CD14-positive monocyte (primary cell): ENCODE data around the gene FAM156B. TPM values are rescaled to one million over a fixed set of nuclear protein-coding genes. Genes with fewer than 3 reads are reported as not detected.
"Not testable (repeated sequence)": the region's sequence is repeated elsewhere in the genome, so short reads cannot be mapped to it uniquely, and the experiment has no call there.

Source experiments
- DNase-seq, 3 donors: peaks; one replicate each; pipeline ENCODE4 v3.0.0-alpha.2; 2011 to 2022
- H2AFZ ChIP-seq: 2 replicates; pipeline ENCODE4 v1.6.0; 2012; ENCODE audit warnings: mild to moderate bottlenecking, low read depth, low read length, inconsistent platforms; ENCODE audit not compliant: insufficient read depth, poor library complexity, severe bottlenecking
- H3K27ac ChIP-seq, 2 donors: 1 replicate in 1 of 2; 2 replicates in 1 of 2; pipeline ENCODE4 v1.5.1; 2012 to 2013; ENCODE audit warnings: low read length in 2 of 2, control low read depth in 1 of 2, inconsistent platforms in 1 of 2, low read depth in 1 of 2, mild to moderate bottlenecking in 1 of 2
- H3K27me3 ChIP-seq, 2 donors: one replicate each; pipeline versions ENCODE4 v1.6.0 to v1.6.1; 2011 to 2013; ENCODE audit warnings: low read length in 2 of 2; ENCODE audit not compliant: control insufficient read depth in 2 of 2, insufficient read depth in 2 of 2
- H3K36me3 ChIP-seq, 2 donors: replicated peaks in 1 of 2; 1 replicate in 1 of 2; 2 replicates in 1 of 2; pipeline versions ENCODE4 v1.5.1 to v1.6.1; 2012 to 2013; ENCODE audit warnings: low read length in 2 of 2, control low read depth in 1 of 2, inconsistent platforms in 1 of 2, mild to moderate bottlenecking in 1 of 2; ENCODE audit not compliant: insufficient read depth in 2 of 2, control insufficient read depth in 1 of 2
- H3K4me1 ChIP-seq, 2 donors: 1 replicate in 1 of 2; 2 replicates in 1 of 2; pipeline versions ENCODE4 v1.5.1 to v1.6.1; 2012 to 2013; ENCODE audit warnings: low read length in 2 of 2, control low read depth in 1 of 2, inconsistent platforms in 1 of 2, mild to moderate bottlenecking in 1 of 2, moderate library complexity in 1 of 2; ENCODE audit not compliant: insufficient read depth in 2 of 2, control insufficient read depth in 1 of 2
- H3K4me2 ChIP-seq: replicated peaks from 2 replicates; pipeline ENCODE3; 2012; ENCODE audit warnings: low read length, moderate library complexity, mild to moderate bottlenecking; ENCODE audit not compliant: poor library complexity, severe bottlenecking; ENCODE audit errors: extremely low read depth
- H3K4me3 ChIP-seq, 3 experiments: fragments of 200-600 bp in 1 of 3; sonication (generic) in 1 of 3; replicated peaks in 1 of 3; 1 replicate in 2 of 3; 2 replicates in 1 of 3; pipeline ENCODE4 v1.5.1; 2011 to 2013; ENCODE audit warnings: low read length in 3 of 3, mild to moderate bottlenecking in 3 of 3, control low read depth in 2 of 3, low read depth in 2 of 3, inconsistent platforms in 1 of 3, moderate library complexity in 1 of 3
- H3K79me2 ChIP-seq: 2 replicates; pipeline ENCODE4 v1.6.0; 2012; ENCODE audit warnings: mild to moderate bottlenecking, control low read depth, inconsistent platforms, low read length, moderate library complexity; ENCODE audit not compliant: insufficient read depth
- H3K9ac ChIP-seq: 2 replicates; pipeline ENCODE4 v1.6.0; 2017; ENCODE audit warnings: low read length, mild to moderate bottlenecking; ENCODE audit not compliant: insufficient read depth, poor library complexity, severe bottlenecking
- H3K9me3 ChIP-seq, 2 donors: replicated peaks in 1 of 2; 1 replicate in 1 of 2; 2 replicates in 1 of 2; pipeline versions ENCODE4 v1.5.1 to v1.6.1; 2012 to 2013; ENCODE audit warnings: low read length in 2 of 2, control low read depth in 1 of 2; ENCODE audit not compliant: control insufficient read depth in 1 of 2, insufficient read depth in 1 of 2
- H4K20me1 ChIP-seq: 2 replicates; pipeline ENCODE4 v1.6.0; 2012; ENCODE audit warnings: mild to moderate bottlenecking, low read length, control low read depth, moderate library complexity; ENCODE audit not compliant: insufficient read depth
- H3K27ac Mint-ChIP-seq, 7 donors: one replicate each; pipeline ENCODE4 v1.8.0; 2020; ENCODE audit warnings: mild to moderate bottlenecking in 7 of 7, mixed read lengths in 7 of 7, moderate library complexity in 6 of 7, inconsistent platforms in 2 of 7
- H3K27me3 Mint-ChIP-seq, 3 donors: one replicate each; pipeline ENCODE4 v1.8.0; 2021 to 2022; ENCODE audit warnings: low read depth in 3 of 3, mild to moderate bottlenecking in 3 of 3, mixed read lengths in 3 of 3, moderate library complexity in 3 of 3, inconsistent platforms in 1 of 3
- H3K36me3 Mint-ChIP-seq, 2 donors: one replicate each; pipeline ENCODE4 v1.8.0; 2020; ENCODE audit warnings: mixed read lengths in 2 of 2, inconsistent platforms in 1 of 2, mild to moderate bottlenecking in 1 of 2
- H3K4me1 Mint-ChIP-seq: one replicate; pipeline ENCODE4 v1.8.0; 2020; ENCODE audit warnings: mild to moderate bottlenecking, mixed read lengths
- H3K4me3 Mint-ChIP-seq, 2 donors: one replicate each; pipeline ENCODE4 v1.8.0; 2020; ENCODE audit warnings: mild to moderate bottlenecking in 2 of 2, mixed read lengths in 2 of 2, moderate library complexity in 1 of 2
- H3K9me3 Mint-ChIP-seq, 7 donors: one replicate each; pipeline ENCODE4 v1.8.0; 2020 to 2022; ENCODE audit warnings: mixed read lengths in 7 of 7, mild to moderate bottlenecking in 6 of 7, moderate library complexity in 6 of 7, inconsistent platforms in 2 of 7
- CTCF ChIP-seq: fragments of 200-600 bp; IDR thresholded peaks from one replicate; pipeline ENCODE4 v1.8.0; 2022; ENCODE audit warnings: antibody characterized with exemption, mild to moderate bottlenecking
- WGBS: methylation state at CpG from one replicate; pipeline ENCODE4 v1.1.5; 2013; ENCODE audit warnings: missing lambda C conversion rate; ENCODE audit not compliant: insufficient coverage; 5-methylcytosine and 5-hydroxymethylcytosine counted together
- intact Hi-C, 2 donors: fragments of 100-400 bp; cut with micrococcal nuclease; formaldehyde crosslinking; loops; one replicate each; pipeline versions ENCODE4 v1.15.0 to v1.15.1; 2023
- polyA plus RNA-seq, 3 donors: library from polyadenylated mRNA; depleted of rRNA in 1 of 3; unstranded in 2 of 3; stranded (reverse) in 1 of 3; fragments of 300-500 nt in 2 of 3; fragments of >200 nt in 1 of 3; fragmentation: Illumina TruSeq in 2 of 3; gene quantifications; 1 replicate in 2 of 3; 2 replicates in 1 of 3; pipeline ENCODE4 v1.2.3, GENCODE V29; 2012 to 2021

The FAM156B gene
- polyA plus RNA-seq, 3 donors = 9.4 to 150 (median 10.9) TPM

DNA sequence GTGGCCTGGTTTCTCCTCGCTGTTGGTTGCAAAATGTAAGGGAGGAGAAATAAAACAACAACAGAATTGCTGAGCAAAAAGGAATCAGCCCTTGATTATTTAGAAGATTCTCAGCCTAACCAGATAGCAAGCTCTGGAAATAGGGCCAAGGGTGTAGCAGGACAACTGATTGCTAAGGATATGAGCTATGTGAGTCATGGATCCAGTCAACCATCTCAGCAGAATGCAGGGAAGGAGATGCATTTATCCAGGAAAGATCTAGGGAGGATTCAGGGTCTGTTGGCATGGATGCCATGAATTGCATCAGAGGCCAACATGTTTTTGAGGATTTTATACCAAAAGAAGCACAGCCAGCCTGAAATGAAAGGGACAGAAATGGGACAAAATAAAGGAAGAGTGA, 27.1 kb upstream of the FAM156B start:
- no peak overlapping the region for H3K4me2 ChIP-seq
- intact Hi-C loops = no loop called here
- no peak overlapping the region for H3K27ac ChIP-seq
- no peak overlapping the region for H3K9ac ChIP-seq
- Mint-ChIP-seq H3K27ac (no peak overlapping the region), H3K9me3 (peaks cover 0 to 2% (median 0%) of the 10 kb centered on the region in 7 donors), H3K27me3 (peaks cover 2 to 14% (median 5%) of the 10 kb centered on the region in 3 donors), H3K36me3 (no peaks in the 10 kb centered on the region), H3K4me3 (no peak overlapping the region), H3K4me1 (no peaks in the 10 kb centered on the region)
- WGBS = 100% methylated on average over 1 of the region's 1 CpG
- no peak for DNase-seq
- no peaks in the 10 kb centered on the region for H3K9me3 ChIP-seq
- H3K4me1 ChIP-seq = no peaks in the 10 kb centered on the region
- H4K20me1 ChIP-seq = no peaks in the 10 kb centered on the region
- H2AFZ ChIP-seq = no peak overlapping the region
- no peaks in the 10 kb centered on the region for H3K36me3 ChIP-seq
- H3K4me3 ChIP-seq = no peak overlapping the region
- peaks cover 0 to 5% of the 10 kb centered on the region in 2 donors for H3K27me3 ChIP-seq
- no peak for TF ChIP-seq CTCF
- H3K79me2 ChIP-seq = no peaks in the 10 kb centered on the region

GRCh38 chrX:52873825-52874224, 23.3 kb upstream of the FAM156B start:
- H3K4me3 Mint-ChIP-seq, DNase-seq, intact Hi-C loops: not testable (repeated sequence)

More at GRCh38 chrX:52873825-52874224, 23.3 kb upstream of the FAM156B start:
- not testable (repeated sequence) for H2AFZ ChIP-seq, H3K9ac ChIP-seq, H3K27me3 ChIP-seq, H3K4me2 ChIP-seq, H3K9me3 Mint-ChIP-seq, H3K4me1 ChIP-seq, H3K9me3 ChIP-seq, H3K27ac ChIP-seq, H3K36me3 ChIP-seq, H4K20me1 ChIP-seq, H3K27ac Mint-ChIP-seq, H3K79me2 ChIP-seq, H3K4me1 Mint-ChIP-seq, H3K36me3 Mint-ChIP-seq, H3K4me3 ChIP-seq
- peaks cover 3 to 23% (median 7%) of the 10 kb centered on the region in 3 donors for H3K27me3 Mint-ChIP-seq
